H1 (cell line): ENCODE results near the gene ATG7. TPM values are rescaled to one million over a fixed set of nuclear protein-coding genes. Genes with fewer than 3 reads are reported as not detected.

ENCODE experiments used
- CTCF ChIA-PET: fragments of 300-600 bp; sonication (Branson Sonifier 250); formaldehyde crosslinking; loops from one replicate; lab custom pipeline; 2021; ENCODE audit not compliant: partially characterized antibody; lab: Charles Lee
- POLR2A ChIA-PET: fragments of 300-600 bp; sonication (Branson Sonifier 250); formaldehyde crosslinking; loops from one replicate; lab custom pipeline; 2021; ENCODE audit warnings: inconsistent platforms; ENCODE audit not compliant: partially characterized antibody; lab: Charles Lee
- DNase-seq, 2 experiments: peaks; one replicate each; pipeline versions ENCODE4 v3.0.0 to v3.0.0-alpha.2; 2010 to 2022; ENCODE audit warnings: low spot score in 2 of 2, low read depth in 1 of 2, mixed read lengths in 1 of 2
- FAIRE-seq: peaks from 2 replicates; lab custom pipeline; 2011; peaks lifted over from hg19 to GRCh38; lab: Jason Lieb, UNC
- H2AFZ ChIP-seq: 2 replicates; pipeline ENCODE4 v1.8.1; 2012; ENCODE audit warnings: low read length, inconsistent platforms
- H2AK5ac ChIP-seq: 2 replicates; pipeline ENCODE4 v1.6.1; 2013; ENCODE audit warnings: low read depth, low read length
- H2BK120ac ChIP-seq: replicated peaks from 2 replicates; pipeline ENCODE3; 2013; ENCODE audit warnings: low read depth, low read length, inconsistent platforms
- H2BK12ac ChIP-seq: 2 replicates; pipeline ENCODE4 v1.6.1; 2013; ENCODE audit warnings: low read depth, low read length
- H2BK15ac ChIP-seq: 2 replicates; pipeline ENCODE4 v1.6.1; 2013; ENCODE audit warnings: low read length
- H2BK20ac ChIP-seq: 2 replicates; pipeline ENCODE4 v1.6.1; 2013; ENCODE audit warnings: low read length
- H2BK5ac ChIP-seq: 2 replicates; pipeline ENCODE4 v1.6.1; 2013; ENCODE audit warnings: low read depth, low read length
- H3K14ac ChIP-seq: 2 replicates; pipeline ENCODE4 v1.6.1; 2013; ENCODE audit warnings: inconsistent platforms; ENCODE audit not compliant: insufficient read length
- H3K18ac ChIP-seq: 2 replicates; pipeline ENCODE4 v1.6.1; 2013; ENCODE audit warnings: low read length; ENCODE audit errors: extremely low read depth
- H3K23ac ChIP-seq: 2 replicates; pipeline ENCODE4 v1.6.1; 2013; ENCODE audit warnings: inconsistent platforms; ENCODE audit not compliant: insufficient read length
- H3K23me2 ChIP-seq: 2 replicates; pipeline ENCODE4 v1.6.1; 2013; ENCODE audit warnings: low read depth, low read length
- H3K27ac ChIP-seq: 2 replicates; pipeline ENCODE4 v1.6.1; 2011; ENCODE audit warnings: low read depth, low read length, inconsistent platforms
- H3K27me3 ChIP-seq, 4 experiments: replicated peaks in 1 of 4; 1 replicate in 1 of 4; 2 replicates in 3 of 4; pipeline versions ENCODE4 v1.6.1 to v1.8.1; 2011 to 2013; ENCODE audit warnings: low read length in 3 of 4, mild to moderate bottlenecking in 3 of 4, inconsistent platforms in 2 of 4, mixed read lengths in 2 of 4, moderate library complexity in 1 of 4; ENCODE audit not compliant: control insufficient read depth in 3 of 4, insufficient read depth in 3 of 4; ENCODE audit errors: extremely low read depth in 1 of 4
- H3K36me3 ChIP-seq, 4 experiments: 2 replicates each; pipeline versions ENCODE4 v1.6.1 to v1.8.1; 2011 to 2013; ENCODE audit warnings: mild to moderate bottlenecking in 4 of 4, low read length in 3 of 4, moderate library complexity in 2 of 4, control low read depth in 1 of 4, inconsistent platforms in 1 of 4; ENCODE audit not compliant: insufficient read depth in 4 of 4, control insufficient read depth in 2 of 4
- H3K4ac ChIP-seq: replicated peaks from 2 replicates; pipeline ENCODE3; 2013; ENCODE audit warnings: low read length, low read depth, mixed read lengths, inconsistent platforms; ENCODE audit not compliant: insufficient read length
- H3K4me1 ChIP-seq, 4 experiments: replicated peaks in 1 of 4; 1 replicate in 1 of 4; 2 replicates in 3 of 4; pipeline versions ENCODE4 v1.6.1 to v1.8.1; 2011 to 2013; ENCODE audit warnings: low read length in 3 of 4, inconsistent platforms in 2 of 4, mixed read lengths in 1 of 4; ENCODE audit not compliant: insufficient read depth in 4 of 4, control insufficient read depth in 3 of 4
- H3K4me2 ChIP-seq, 2 experiments: 2 replicates each; pipeline versions ENCODE4 v1.6.1 to v1.8.1; 2011 to 2013; ENCODE audit warnings: low read depth in 2 of 2, low read length in 2 of 2, control low read depth in 1 of 2, inconsistent platforms in 1 of 2, mild to moderate bottlenecking in 1 of 2; ENCODE audit not compliant: insufficient read depth in 1 of 2
- H3K4me3 ChIP-seq, 4 experiments: fragments of 200-600, 300-600 bp in 1 of 4; sonication (generic), shearing (Covaris generic), sonication (Bioruptor Twin) in 1 of 4; 2 replicates each; pipeline versions ENCODE4 v1.5.1 to v1.8.1; 2011 to 2016; ENCODE audit warnings: low read length in 4 of 4, low read depth in 3 of 4, control low read depth in 2 of 4, inconsistent platforms in 2 of 4, mild to moderate bottlenecking in 2 of 4, mixed read lengths in 1 of 4, moderate library complexity in 1 of 4; ENCODE audit not compliant: insufficient read depth in 2 of 4; ENCODE audit errors: extremely low read depth in 1 of 4
- H3K56ac ChIP-seq: replicated peaks from 2 replicates; pipeline ENCODE3; 2013; ENCODE audit warnings: low read depth, mild to moderate bottlenecking, mixed read lengths, low read length, inconsistent platforms; ENCODE audit not compliant: insufficient read length
- H3K79me1 ChIP-seq: 2 replicates; pipeline ENCODE4 v1.6.1; 2013; ENCODE audit warnings: low read depth, low read length, control low read depth
- H3K79me2 ChIP-seq, 2 experiments: 2 replicates each; pipeline versions ENCODE4 v1.6.1 to v1.8.1; 2012 to 2013; ENCODE audit warnings: low read length in 2 of 2, mild to moderate bottlenecking in 2 of 2, inconsistent platforms in 1 of 2; ENCODE audit not compliant: insufficient read depth in 2 of 2, control insufficient read depth in 1 of 2
- H3K9ac ChIP-seq, 4 experiments: replicated peaks in 1 of 4; 1 replicate in 1 of 4; 2 replicates in 3 of 4; pipeline versions ENCODE4 v1.6.1 to v1.8.1; 2011 to 2013; ENCODE audit warnings: low read depth in 3 of 4, low read length in 3 of 4, control low read depth in 2 of 4, mild to moderate bottlenecking in 2 of 4, moderate library complexity in 2 of 4, inconsistent platforms in 1 of 4; ENCODE audit errors: extremely low read depth in 1 of 4
- H3K9me3 ChIP-seq, 2 experiments: 2 replicates each; pipeline versions ENCODE4 v1.6.1 to v1.8.1; 2012 to 2013; ENCODE audit warnings: mild to moderate bottlenecking in 2 of 2, moderate library complexity in 2 of 2, control low read depth in 1 of 2, inconsistent platforms in 1 of 2, low read depth in 1 of 2, low read length in 1 of 2, mixed read lengths in 1 of 2; ENCODE audit not compliant: insufficient read depth in 2 of 2
- H4K20me1 ChIP-seq, 2 experiments: replicated peaks in 1 of 2; 2 replicates each; pipeline versions ENCODE3 to v1.8.1; 2011 to 2013; ENCODE audit warnings: inconsistent platforms in 2 of 2, low read length in 2 of 2, mild to moderate bottlenecking in 1 of 2; ENCODE audit not compliant: insufficient read depth in 2 of 2, control insufficient read depth in 1 of 2
- H4K5ac ChIP-seq: 2 replicates; pipeline ENCODE4 v1.6.1; 2013; ENCODE audit warnings: low read length, low read depth, mixed read lengths, inconsistent platforms; ENCODE audit not compliant: insufficient read length
- H4K8ac ChIP-seq: 2 replicates; pipeline ENCODE4 v1.8.0; 2013; ENCODE audit warnings: mild to moderate bottlenecking, moderate library complexity, low read length, inconsistent platforms; ENCODE audit not compliant: insufficient read depth; ENCODE audit errors: extremely low read depth
- H4K91ac ChIP-seq: replicated peaks from 2 replicates; pipeline ENCODE3; 2013; ENCODE audit warnings: low read length, mixed read lengths, inconsistent platforms; ENCODE audit not compliant: insufficient read length
- GABPA ChIP-seq: IDR thresholded peaks from 2 replicates; pipeline ENCODE4 v1.6.1; 2011; ENCODE audit warnings: mild to moderate bottlenecking, low read length, moderate library complexity, borderline replicate concordance; ENCODE audit not compliant: insufficient read depth
- KDM1A ChIP-seq: fragments of 200-600, 300-600 bp; sonication (generic); IDR thresholded peaks from 2 replicates; pipeline ENCODE4 v1.7.1; 2016; ENCODE audit warnings: mild to moderate bottlenecking, low read length, borderline replicate concordance
- WGBS, 2 experiments: shearing (Covaris generic) in 1 of 2; methylation state at CpG; one replicate each; pipeline versions ENCODE4 v1.1.6 to v1.1.7; 2013 to 2015; ENCODE audit warnings: low lambda C conversion rate in 2 of 2, mixed read lengths in 2 of 2, inconsistent platforms in 1 of 2, low coverage in 1 of 2, missing lambda C conversion rate in 1 of 2; ENCODE audit not compliant: insufficient replicate concordance in 2 of 2, insufficient coverage in 1 of 2, insufficient read length in 1 of 2; ENCODE audit errors: extremely low coverage in 1 of 2, missing lambda C conversion rate in 1 of 2; 5-methylcytosine and 5-hydroxymethylcytosine counted together
- polyA plus RNA-seq, 7 experiments: library from polyadenylated mRNA; depleted of rRNA in 3 of 7; stranded (reverse) in 5 of 7; unstranded in 2 of 7; fragments of >200 nt in 5 of 7; fragments of 200-250 nt in 2 of 7; gene quantifications; 1 replicate in 5 of 7; 2 replicates in 1 of 7; 4 replicates in 1 of 7; pipeline versions ENCODE4 v1.2.1 to v1.2.3, GENCODE V29; 2011 to 2013; ENCODE audit warnings: missing spikeins in 2 of 7, mixed read lengths in 2 of 7
- total RNA-seq: library from RNA; stranded (reverse); fragmentation: NEBNext Ultra II Directional; extraction: Animal tissue kit (Norgen Biotek cat#: 25700); gene quantifications from 2 replicates; pipeline ENCODE4 v1.2.1, GENCODE V29; 2021

The ATG7 gene
- total and polyA plus RNA-seq, 2 of the 8 experiments (the other 6 are each of a cell fraction or from before 2014, with no cell fraction given) = 15.0 to 19.1 TPM

- Histone ChIP-seq H2AK5ac (no peak overlapping the region), H3K4ac (no peak overlapping the region), H3K79me1 (0 out of 2 replicates have a peak, but pooled peaks cover 2% of the 10 kb centered on the region), H4K91ac (no peak overlapping the region), H3K23ac (no peak overlapping the region), H3K9ac (no peak overlapping the region), H3K18ac (no peak overlapping the region), H3K23me2 (no peaks in the 10 kb centered on the region), H4K8ac (no peak overlapping the region), H2BK120ac (no peak overlapping the region), H2BK5ac (no peak overlapping the region; the same call in 1 of the 2 replicates), H3K4me3 (no peak overlapping the region), H2BK12ac (peak overlapping the region; percentile 50; the same call in 1 of the 2 replicates), H2BK20ac (no peak overlapping the region), H4K5ac (no peak overlapping the region), H4K20me1 (peaks cover 0 to 6% of the 10 kb centered on the region in 2 experiments), H2BK15ac (no peak overlapping the region), H3K9me3 (no peaks in the 10 kb centered on the region; a peak in 1 of 4 replicates), H2AFZ (no peak overlapping the region), H3K4me2 (no peak overlapping the region), H3K56ac (no peak overlapping the region), H3K27me3 (no peaks in the 10 kb centered on the region), H3K14ac (no peak overlapping the region), H3K4me1 (no peaks in the 10 kb centered on the region; a peak in 1 of 7 replicates), H3K27ac (no peak overlapping the region), H3K36me3 (no peaks in the 10 kb centered on the region), H3K79me2 (no peaks in the 10 kb centered on the region)
- CTCF ChIA-PET = interaction anchor here (0.6 to 1.7 kb wide), 4 partner anchors 13 to 174 kb away, joined by 5 to 6 read pairs (median 5); no protein-coding TSS in a partner anchor
- FAIRE-seq (no peak), DNase-seq (no peak)
- 90% methylated on average over 14 of the region's 16 CpGs; no CpG with 5 or more reads in 1 of the 2 experiments for WGBS, 2 experiments
- TF ChIP-seq GABPA = no peak
- no peak for TF ChIP-seq KDM1A
- POLR2A ChIA-PET = interaction anchor here (0.9 kb wide), 1 partner anchor 91 kb away, joined by 3 read pairs; no protein-coding TSS in a partner anchor
Observed at GRCh38 chr3:11552289-11553264, 280.4 kb downstream of the ATG7 start.
